Mucosa of descending colon (tissue), 3 donors: ENCODE measurements around the gene CLDN9. TPM values are rescaled to one million over a fixed set of nuclear protein-coding genes. Genes with fewer than 3 reads are reported as not detected.

Experiments
- ATAC-seq: fragments of 200-7000 bp; cut with Tn5 transposase; one replicate; pipeline ENCODE4 v1.9.1; 2020; ENCODE audit warnings: mild to moderate bottlenecking, moderate library complexity
- DNase-seq, 3 donors: peaks; one replicate each; pipeline ENCODE4 v3.0.0-alpha.2; 2020
- H3K36me3 ChIP-seq: fragments of 200-600 bp; one replicate; pipeline ENCODE4 v1.8.0; 2021; ENCODE audit warnings: low read depth, mild to moderate bottlenecking
- H3K4me1 ChIP-seq: fragments of 200-600 bp; one replicate; pipeline ENCODE4 v1.8.0; 2021; ENCODE audit warnings: low read depth, mild to moderate bottlenecking
- H3K4me3 ChIP-seq: fragments of 200-600 bp; one replicate; pipeline ENCODE4 v1.8.0; 2021; ENCODE audit warnings: mild to moderate bottlenecking
- H3K9me3 ChIP-seq: fragments of 200-600 bp; one replicate; pipeline ENCODE4 v1.8.0; 2021; ENCODE audit warnings: mild to moderate bottlenecking
- intact Hi-C, 2 donors: fragments of 100-400 bp; cut with DNase I in 1 of 2; cut with micrococcal nuclease in 1 of 2; formaldehyde crosslinking; loops; one replicate each; pipeline versions ENCODE4 v1.11.0 to v1.11.1; 2022; cut with DNase I, micrococcal nuclease
- total RNA-seq, 3 donors: library from RNA; stranded (reverse); fragmentation: NEBNext Ultra II Directional in 2 of 3; extraction: Animal tissue kit (Norgen Biotek cat#: 25700) in 2 of 3; gene quantifications; one replicate each; pipeline versions ENCODE4 v1.2.1 to v1.2.4, GENCODE V29; 2021 to 2023
- TF ChIP-seq, protein P1 (sequence below): fragments of 200-600 bp; IDR thresholded peaks from one replicate; pipeline ENCODE4 v1.8.0; 2022; ENCODE audit warnings: antibody characterized with exemption, mild to moderate bottlenecking
- donor health status: DM: no; HTN: no; CAD: no; lungs with moderate emphysema.
- donor health status: DM: no; HTN: no; CAD: no.
- donor health status: DM: no; HTN: yes; CAD: no.

The CLDN9 gene
- total RNA-seq, 3 donors from 2014 or later, result 0.14 to 0.61 (median 0.47) TPM

GRCh38 chr16:2971985-2972784, 40.5 kb upstream of the CLDN9 start:
- Histone ChIP-seq H3K9me3 (no peaks in the 10 kb centered on the region), H3K36me3 (no peaks in the 10 kb centered on the region), H3K4me3 (no peak overlapping the region), H3K4me1 (peaks cover 9% of the 10 kb centered on the region)
- DNase-seq (no peak), ATAC-seq (no peak)
- TF ChIP-seq, protein P1, sequence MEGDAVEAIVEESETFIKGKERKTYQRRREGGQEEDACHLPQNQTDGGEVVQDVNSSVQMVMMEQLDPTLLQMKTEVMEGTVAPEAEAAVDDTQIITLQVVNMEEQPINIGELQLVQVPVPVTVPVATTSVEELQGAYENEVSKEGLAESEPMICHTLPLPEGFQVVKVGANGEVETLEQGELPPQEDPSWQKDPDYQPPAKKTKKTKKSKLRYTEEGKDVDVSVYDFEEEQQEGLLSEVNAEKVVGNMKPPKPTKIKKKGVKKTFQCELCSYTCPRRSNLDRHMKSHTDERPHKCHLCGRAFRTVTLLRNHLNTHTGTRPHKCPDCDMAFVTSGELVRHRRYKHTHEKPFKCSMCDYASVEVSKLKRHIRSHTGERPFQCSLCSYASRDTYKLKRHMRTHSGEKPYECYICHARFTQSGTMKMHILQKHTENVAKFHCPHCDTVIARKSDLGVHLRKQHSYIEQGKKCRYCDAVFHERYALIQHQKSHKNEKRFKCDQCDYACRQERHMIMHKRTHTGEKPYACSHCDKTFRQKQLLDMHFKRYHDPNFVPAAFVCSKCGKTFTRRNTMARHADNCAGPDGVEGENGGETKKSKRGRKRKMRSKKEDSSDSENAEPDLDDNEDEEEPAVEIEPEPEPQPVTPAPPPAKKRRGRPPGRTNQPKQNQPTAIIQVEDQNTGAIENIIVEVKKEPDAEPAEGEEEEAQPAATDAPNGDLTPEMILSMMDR, result no peak
- intact Hi-C loops, result no loop called here

- H3K4me1 ChIP-seq, result peaks cover 8% of the 10 kb centered on the region
- TF ChIP-seq, protein P1, result no peak
- no peaks in the 10 kb centered on the region for H3K36me3 ChIP-seq
- intact Hi-C loops, result no loop called here
- DNase-seq, result no peak
- no peak for ATAC-seq
- H3K9me3 ChIP-seq, result no peaks in the 10 kb centered on the region
- H3K4me3 ChIP-seq, result no peak overlapping the region
Observed at GRCh38 chr16:2973093-2973492, 39.6 kb upstream of the CLDN9 start.

DNA sequence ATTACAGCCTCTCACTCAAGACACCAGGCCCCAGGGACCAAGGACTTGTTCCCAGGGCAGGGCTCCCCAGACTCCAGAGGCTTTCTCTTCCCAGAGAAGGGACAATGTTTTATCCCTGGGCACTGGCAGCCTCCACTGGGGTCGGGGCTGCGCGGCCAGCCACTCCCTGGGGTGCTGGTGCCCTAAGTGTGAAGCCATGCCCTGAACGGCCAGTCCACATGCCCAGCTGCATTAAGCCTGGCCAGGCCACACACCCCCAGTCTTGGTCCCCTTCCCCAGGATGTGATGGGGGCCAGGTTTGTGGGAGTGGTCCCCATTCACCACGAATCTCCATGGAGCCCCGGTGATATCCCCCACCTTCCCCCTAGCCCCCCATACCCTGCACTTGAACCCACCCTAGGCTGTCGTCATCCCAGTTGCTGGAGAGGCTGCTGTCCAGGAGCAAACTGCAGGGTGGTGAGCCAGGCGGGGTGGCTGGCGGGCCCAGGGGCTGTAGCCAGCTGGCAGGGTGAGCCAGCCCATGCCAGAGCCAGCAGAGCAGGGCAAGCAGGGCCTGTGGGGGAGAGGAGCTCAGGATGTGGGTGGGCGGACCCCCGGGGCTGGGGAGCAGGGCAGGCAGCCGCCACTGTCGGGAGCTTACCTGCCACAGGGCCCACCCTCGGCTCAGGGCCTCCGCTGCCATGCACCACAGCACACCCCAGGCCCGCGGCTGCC, 39.0 kb upstream of the CLDN9 start:
- TF ChIP-seq, protein P1, result no peak
- peaks cover 4% of the 10 kb centered on the region for H3K4me1 ChIP-seq
- no peaks in the 10 kb centered on the region for H3K36me3 ChIP-seq
- ATAC-seq (no peak), DNase-seq (no peak)
- no peaks in the 10 kb centered on the region for H3K9me3 ChIP-seq
- no peak overlapping the region for H3K4me3 ChIP-seq
- intact Hi-C loops, result no loop called here

GRCh38 chr16:2974319-2975056, 38.2 kb upstream of the CLDN9 start:
- no peaks in the 10 kb centered on the region for H3K36me3 ChIP-seq
- H3K4me1 ChIP-seq, result peaks cover 5% of the 10 kb centered on the region

DNA sequence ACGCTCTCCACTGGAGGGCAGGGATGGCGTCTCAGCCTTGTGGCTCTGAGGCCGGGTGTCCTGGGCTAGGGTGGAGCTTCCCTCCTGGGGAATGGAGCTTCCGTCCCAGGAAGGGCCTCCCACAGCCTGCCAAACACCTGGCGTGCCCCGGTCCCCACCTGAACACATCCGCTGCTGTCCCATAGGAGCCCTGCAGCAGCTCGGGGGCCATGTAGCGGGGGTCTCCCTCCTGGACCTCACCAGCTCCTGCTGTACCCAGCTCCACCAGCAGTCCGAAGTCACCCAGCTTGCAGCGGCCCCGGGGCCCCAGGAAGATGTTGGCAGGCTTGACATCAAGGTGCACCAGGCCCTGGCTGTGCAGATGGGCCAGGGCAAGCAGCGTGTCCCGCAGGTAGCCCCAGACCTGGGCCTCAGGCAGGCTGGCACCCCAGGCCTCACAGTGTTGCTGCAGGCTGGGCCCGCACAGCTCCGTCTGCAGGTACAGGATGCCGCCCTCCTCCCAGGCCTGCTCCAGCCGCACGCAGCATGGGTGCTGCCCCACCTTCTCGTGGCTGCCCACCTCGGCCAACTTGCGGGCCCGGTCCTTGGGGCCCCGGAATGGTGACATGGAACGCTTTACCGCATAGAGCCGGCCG, 37.4 kb upstream of the CLDN9 start:
- intact Hi-C loops, result no loop called here
- no peak overlapping the region for H3K4me3 ChIP-seq
- no peaks in the 10 kb centered on the region for H3K36me3 ChIP-seq
- DNase-seq, result no peak
- TF ChIP-seq, protein P1, result no peak
- ATAC-seq, result no peak
- no peaks in the 10 kb centered on the region for H3K9me3 ChIP-seq
- H3K4me1 ChIP-seq, result peaks cover 12% of the 10 kb centered on the region

More at GRCh38 chr16:2974319-2975056, 38.2 kb upstream of the CLDN9 start:
- no peak for DNase-seq
- ATAC-seq, result no peak
- Histone ChIP-seq H3K9me3 (no peaks in the 10 kb centered on the region), H3K4me3 (no peak overlapping the region)
- TF ChIP-seq, protein P1, result no peak
- intact Hi-C loops, result no loop called here
